NT2/D1 (cell line): Measurements from ENCODE around the gene KIF19.

ENCODE experiments used
- SUZ12 ChIP-seq: IDR thresholded peaks from 2 replicates; pipeline ENCODE4 v1.6.1; 2011; ENCODE audit not compliant: insufficient read length, insufficient read depth; ENCODE audit errors: extremely low read depth
- YY1 ChIP-seq: IDR thresholded peaks from 2 replicates; pipeline ENCODE4 v1.6.1; 2011; ENCODE audit not compliant: insufficient read length, insufficient read depth
- ZNF274 ChIP-seq: IDR thresholded peaks from 2 replicates; pipeline ENCODE4 v1.6.1; 2011; ENCODE audit warnings: mild to moderate bottlenecking, low read depth, low read length

DNA sequence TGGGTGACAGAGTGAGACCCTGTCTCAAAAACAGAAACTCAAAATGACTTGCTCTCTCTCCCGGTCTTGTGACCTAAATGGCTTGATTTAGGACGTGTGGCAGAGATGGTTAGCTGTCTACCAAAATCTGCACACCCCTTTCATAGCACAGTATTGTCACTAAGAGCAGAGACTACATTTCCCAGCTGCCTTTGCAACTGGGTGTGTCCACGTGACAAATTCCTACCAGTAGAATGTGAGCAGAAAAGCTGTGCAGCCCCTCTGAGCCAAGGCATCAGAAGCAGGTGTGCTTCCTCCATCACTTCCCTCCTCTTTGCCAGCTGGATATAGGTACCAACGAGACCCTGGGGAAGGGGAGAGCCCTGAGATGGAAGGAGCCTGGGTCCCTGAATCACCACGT, 66.8 kb downstream of the KIF19 start:
- TF ChIP-seq ZNF274, result no peak
- no peak for TF ChIP-seq YY1
- TF ChIP-seq SUZ12, result no peak
